Right atrium auricular region (tissue), 2 donors: ENCODE data around the gene KIF20A. TPM values are rescaled to one million over a fixed set of nuclear protein-coding genes. Genes with fewer than 3 reads are reported as not detected.

Experiments
- DNase-seq: peaks from one replicate; pipeline ENCODE4 v3.0.0-alpha.2; 2019; ENCODE audit warnings: low spot score
- H3K27ac ChIP-seq, 2 donors: fragments of 200-600 bp; sonication (generic); 1 replicate in 1 of 2; 2 replicates in 1 of 2; pipeline ENCODE4 v1.5.1; 2016 to 2019
- H3K27me3 ChIP-seq, 2 donors: fragments of 200-600 bp; sonication (generic); one replicate each; pipeline versions ENCODE4 v1.5.1 to v1.6.0; 2017 to 2019
- H3K36me3 ChIP-seq: fragments of 200-600 bp; sonication (generic); one replicate; pipeline ENCODE4 v1.5.1; 2016
- H3K4me1 ChIP-seq, 2 donors: fragments of 200-600 bp; sonication (generic); one replicate each; pipeline versions ENCODE4 v1.5.1 to v1.6.0; 2017 to 2019
- H3K4me3 ChIP-seq, 2 donors: fragments of 200-600 bp; sonication (generic); 1 replicate in 1 of 2; 2 replicates in 1 of 2; pipeline ENCODE4 v1.5.1; 2017 to 2019; ENCODE audit warnings: mild to moderate bottlenecking in 1 of 2, moderate library complexity in 1 of 2
- H3K9me3 ChIP-seq, 2 donors: fragments of 200-600 bp; sonication (generic); one replicate each; pipeline ENCODE4 v1.5.1; 2019
- total RNA-seq, 2 donors: library from RNA; depleted of rRNA; stranded (reverse); fragments of >200 nt; gene quantifications; one replicate each; pipeline ENCODE4 v1.1.0, GENCODE V29; 2016
- TF ChIP-seq, protein P1 (sequence below), 2 donors: fragments of 200-600 bp; sonication (generic); IDR thresholded peaks; one replicate each; pipeline ENCODE4 v1.5.1; 2019; ENCODE audit warnings: antibody characterized with exemption in 2 of 2

Gene KIF20A
- total RNA-seq, 2 donors from 2014 or later, result 0.12 to 4.3 TPM

DNA sequence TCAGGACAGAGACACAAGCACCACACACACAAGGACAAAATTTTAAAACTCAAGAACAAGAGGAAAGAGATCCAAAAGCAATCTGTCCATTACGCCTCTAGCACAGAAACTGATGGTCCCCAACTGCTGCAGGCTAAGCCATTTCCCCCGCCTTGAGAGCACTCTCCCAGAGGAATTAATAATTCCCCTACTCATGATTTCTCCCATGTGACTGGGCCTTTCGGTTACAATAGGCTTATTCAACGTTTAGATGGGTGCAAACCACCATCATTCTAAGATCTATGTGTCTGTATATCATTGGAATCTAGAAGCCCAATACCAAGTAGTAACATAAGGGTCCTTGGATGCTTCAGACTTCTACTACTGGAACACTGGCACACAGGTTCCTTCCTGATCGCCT is 19.2 kb upstream of the KIF20A start:
- Histone ChIP-seq H3K4me3 (no peak overlapping the region), H3K4me1 (no peaks in the 10 kb centered on the region), H3K27me3 (no peaks in the 10 kb centered on the region), H3K27ac (no peak overlapping the region), H3K9me3 (no peaks in the 10 kb centered on the region), H3K36me3 (peaks cover 86% of the 10 kb centered on the region)
- TF ChIP-seq, protein P1, sequence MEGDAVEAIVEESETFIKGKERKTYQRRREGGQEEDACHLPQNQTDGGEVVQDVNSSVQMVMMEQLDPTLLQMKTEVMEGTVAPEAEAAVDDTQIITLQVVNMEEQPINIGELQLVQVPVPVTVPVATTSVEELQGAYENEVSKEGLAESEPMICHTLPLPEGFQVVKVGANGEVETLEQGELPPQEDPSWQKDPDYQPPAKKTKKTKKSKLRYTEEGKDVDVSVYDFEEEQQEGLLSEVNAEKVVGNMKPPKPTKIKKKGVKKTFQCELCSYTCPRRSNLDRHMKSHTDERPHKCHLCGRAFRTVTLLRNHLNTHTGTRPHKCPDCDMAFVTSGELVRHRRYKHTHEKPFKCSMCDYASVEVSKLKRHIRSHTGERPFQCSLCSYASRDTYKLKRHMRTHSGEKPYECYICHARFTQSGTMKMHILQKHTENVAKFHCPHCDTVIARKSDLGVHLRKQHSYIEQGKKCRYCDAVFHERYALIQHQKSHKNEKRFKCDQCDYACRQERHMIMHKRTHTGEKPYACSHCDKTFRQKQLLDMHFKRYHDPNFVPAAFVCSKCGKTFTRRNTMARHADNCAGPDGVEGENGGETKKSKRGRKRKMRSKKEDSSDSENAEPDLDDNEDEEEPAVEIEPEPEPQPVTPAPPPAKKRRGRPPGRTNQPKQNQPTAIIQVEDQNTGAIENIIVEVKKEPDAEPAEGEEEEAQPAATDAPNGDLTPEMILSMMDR (IDR thresholded peaks at IDR 0.05), result no peak
- no peak for DNase-seq

DNA sequence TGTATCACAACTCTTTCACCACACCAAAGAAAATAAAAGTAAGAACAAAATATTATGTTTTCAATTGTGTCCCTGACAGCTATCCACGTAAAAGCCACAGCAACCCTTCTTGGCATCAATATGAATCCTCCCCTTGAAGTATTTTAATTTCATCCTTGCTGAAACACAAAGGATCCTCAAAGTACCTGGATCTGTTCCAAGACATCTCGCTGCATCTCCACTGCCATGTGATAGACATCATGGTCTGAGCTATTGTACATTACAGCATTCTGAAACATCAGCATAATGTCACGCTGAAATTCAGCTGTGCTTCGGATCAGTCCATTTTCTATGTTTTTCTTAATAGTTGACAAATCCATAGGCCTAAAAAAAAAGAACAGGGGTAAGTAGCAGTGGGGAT is 18.2 kb upstream of the KIF20A start:
- peaks cover 96% of the 10 kb centered on the region for H3K36me3 ChIP-seq
- no peak overlapping the region for H3K27ac ChIP-seq
- H3K9me3 ChIP-seq, result no peaks in the 10 kb centered on the region
- H3K4me3 ChIP-seq, result no peak overlapping the region
- no peaks in the 10 kb centered on the region for H3K4me1 ChIP-seq
- TF ChIP-seq, protein P1 (IDR thresholded peaks at IDR 0.05), result no peak
- no peaks in the 10 kb centered on the region for H3K27me3 ChIP-seq
- no peak for DNase-seq

DNA sequence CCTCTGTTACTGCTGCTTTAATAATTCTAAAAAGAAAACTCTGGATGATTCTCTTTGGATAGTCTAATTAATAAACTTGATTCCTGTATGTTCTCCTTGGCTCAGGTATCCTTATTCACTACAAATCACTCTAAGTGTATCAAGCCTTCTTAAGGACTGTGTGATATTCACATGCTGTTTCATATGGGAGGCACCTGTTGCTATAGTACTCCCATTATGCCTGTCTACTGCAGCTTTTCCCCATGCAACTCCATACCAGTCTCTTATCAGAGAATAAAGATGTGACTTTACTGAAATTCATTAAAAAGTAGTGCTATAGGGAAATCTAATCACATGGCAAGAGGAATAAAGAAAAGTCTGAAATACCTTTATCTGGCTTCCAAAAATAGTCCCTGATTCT is 15.2 kb upstream of the KIF20A start:
- H3K27ac ChIP-seq, result no peak overlapping the region
- H3K36me3 ChIP-seq, result peaks cover 98% of the 10 kb centered on the region

DNA sequence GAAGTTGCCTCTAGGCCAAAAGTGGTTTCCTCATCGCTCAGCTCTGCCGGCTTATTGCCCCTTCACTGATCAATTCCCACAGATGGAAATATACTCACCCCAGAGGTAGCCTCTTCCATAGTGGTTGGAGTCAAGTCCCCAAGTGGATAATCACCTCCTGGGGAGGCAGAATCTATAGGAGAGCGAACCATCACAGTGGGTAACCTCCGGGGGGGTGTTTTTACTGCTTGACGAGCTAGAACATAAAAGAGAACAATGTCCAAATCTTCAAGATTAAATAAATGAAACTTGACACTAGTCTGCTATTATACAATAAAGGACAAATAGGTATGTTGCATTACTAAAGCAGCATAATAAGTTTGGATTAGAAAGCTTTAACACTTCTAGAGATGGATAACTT is 9.8 kb upstream of the KIF20A start:
- Histone ChIP-seq H3K9me3 (no peaks in the 10 kb centered on the region), H3K4me3 (no peak overlapping the region), H3K27me3 (no peaks in the 10 kb centered on the region), H3K36me3 (peaks cover 95% of the 10 kb centered on the region), H3K27ac (no peak overlapping the region), H3K4me1 (no peaks in the 10 kb centered on the region)
- DNase-seq, result no peak
- TF ChIP-seq, protein P1 (IDR thresholded peaks at IDR 0.05), result no peak

More for the DNA sequence above, 15.2 kb upstream of the KIF20A start:
- Histone ChIP-seq H3K27me3 (no peaks in the 10 kb centered on the region), H3K9me3 (no peaks in the 10 kb centered on the region), H3K4me3 (no peak overlapping the region), H3K4me1 (no peaks in the 10 kb centered on the region)
- DNase-seq, result no peak
- TF ChIP-seq, protein P1 (IDR thresholded peaks at IDR 0.05), result no peak

DNA sequence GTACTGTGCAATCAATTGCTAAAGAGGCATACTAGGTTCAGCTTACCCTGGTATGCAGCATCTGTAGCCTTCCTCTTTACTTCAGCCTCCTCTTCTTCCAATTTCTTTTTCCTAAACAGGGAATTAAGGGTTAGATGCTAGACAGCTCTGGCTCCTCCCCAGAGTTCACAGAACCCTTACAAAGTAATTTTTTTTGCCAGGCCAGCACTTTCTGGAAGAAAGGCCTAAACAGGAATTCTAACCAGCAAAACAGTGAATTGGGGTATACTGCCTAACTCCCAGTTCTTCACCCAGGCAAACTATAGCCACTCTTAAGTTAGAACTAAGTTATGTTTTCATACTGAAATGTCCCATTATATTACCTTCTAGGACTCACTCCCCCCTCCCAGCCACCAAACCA is 8.6 kb upstream of the KIF20A start:
- H3K27ac ChIP-seq, result no peak overlapping the region
- TF ChIP-seq, protein P1 (IDR thresholded peaks at IDR 0.05), result no peak
- H3K36me3 ChIP-seq, result peaks cover 93% of the 10 kb centered on the region

DNA sequence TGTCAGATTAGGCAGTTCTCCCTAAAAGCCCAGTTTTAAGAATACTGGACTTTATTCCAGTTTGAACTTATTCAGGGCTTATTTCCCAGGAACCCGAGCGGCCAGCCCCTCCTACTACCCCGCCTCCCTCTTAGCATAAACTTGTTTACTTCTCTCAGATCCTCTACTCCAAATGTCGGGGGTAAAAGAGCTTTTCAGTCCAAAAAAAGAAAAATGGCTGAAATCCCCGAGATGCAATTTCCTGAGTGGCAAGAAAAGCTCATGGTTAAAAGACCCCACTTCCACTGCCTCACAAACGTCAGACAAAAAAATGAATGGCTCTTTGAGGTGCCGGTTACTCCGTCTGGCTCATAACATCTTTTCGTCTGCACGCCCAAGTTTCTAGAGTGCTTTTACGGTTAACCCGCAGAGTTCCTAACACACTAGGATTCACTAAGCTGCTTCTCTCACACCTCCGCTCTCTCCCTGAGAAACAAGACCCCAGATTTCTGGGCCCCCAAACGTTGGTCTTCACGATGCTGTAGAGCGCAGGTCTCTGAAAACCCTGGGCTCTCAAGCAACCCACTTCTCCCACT is 884 bp upstream of the KIF20A start:
- DNase-seq, result no peak

More for the DNA sequence above, 8.6 kb upstream of the KIF20A start:
- DNase-seq, result no peak
- H3K4me1 ChIP-seq, result no peaks in the 10 kb centered on the region
- no peak overlapping the region for H3K4me3 ChIP-seq
- H3K9me3 ChIP-seq, result no peaks in the 10 kb centered on the region
- H3K27me3 ChIP-seq, result no peaks in the 10 kb centered on the region

More for the DNA sequence above, 884 bp upstream of the KIF20A start:
- TF ChIP-seq, protein P1 (IDR thresholded peaks at IDR 0.05), result no peak
- Histone ChIP-seq H3K27ac (peak overlapping the region; percentile 89 to 91), H3K4me1 (peaks cover 0 to 19% of the 10 kb centered on the region in 2 donors), H3K27me3 (no peaks in the 10 kb centered on the region), H3K4me3 (peak overlapping the region; percentile 77 to 94), H3K9me3 (no peaks in the 10 kb centered on the region), H3K36me3 (peaks cover 30% of the 10 kb centered on the region)
